Measurements from ENCODE around the gene CFAP45. TPM values are rescaled to one million over a fixed set of nuclear protein-coding genes. Genes with fewer than 3 reads are reported as not detected.

CFAP45 gene
- total and polyA plus RNA-seq, 5 experiments from 2014 or later: 0.33 to 1.5 (median 1.3) TPM; not detected in 2

- ATAC-seq (no peak), DNase-seq (peak in 1 of 10 donors; percentile 57)
- POLR2A ChIA-PET: interaction anchor here (4.6 kb wide), 1 partner anchor 10 kb away, joined by 22 read pairs; the partner anchor contains the start of gene TAGLN2
- Mint-ChIP-seq H3K4me3 (no peak overlapping the region), H3K27me3 (peaks cover 0 to 4% (median 3%) of the 10 kb centered on the region in 5 donors), H3K4me1 (peaks cover 5 to 36% (median 8%) of the 10 kb centered on the region in 4 donors), H3K36me3 (no peaks in the 10 kb centered on the region), H3K9me3 (no peaks in the 10 kb centered on the region), H3K27ac (peak overlapping the region in 2 of 10 donors; percentile 37 to 61)
Measured at GRCh38 chr1:159934136-159935039, 34.4 kb upstream of the CFAP45 start.

- no peak overlapping the region for H3K4me3 Mint-ChIP-seq
- H3K4me1 Mint-ChIP-seq: peaks cover 5 to 30% (median 8%) of the 10 kb centered on the region in 4 donors
- H3K27me3 Mint-ChIP-seq: peaks cover 0 to 4% (median 1%) of the 10 kb centered on the region in 5 donors
- H3K9me3 Mint-ChIP-seq: no peaks in the 10 kb centered on the region
- ATAC-seq (no peak), DNase-seq (no peak)
- POLR2A ChIA-PET: interaction anchor here (4.6 kb wide), 1 partner anchor 9 kb away, joined by 22 read pairs; the partner anchor contains the start of gene TAGLN2
- H3K27ac Mint-ChIP-seq: peak overlapping the region in 1 of 10 donors; percentile 35
- no peaks in the 10 kb centered on the region for H3K36me3 Mint-ChIP-seq
Measured at GRCh38 chr1:159933347-159933746, 33.4 kb upstream of the CFAP45 start.

DNA sequence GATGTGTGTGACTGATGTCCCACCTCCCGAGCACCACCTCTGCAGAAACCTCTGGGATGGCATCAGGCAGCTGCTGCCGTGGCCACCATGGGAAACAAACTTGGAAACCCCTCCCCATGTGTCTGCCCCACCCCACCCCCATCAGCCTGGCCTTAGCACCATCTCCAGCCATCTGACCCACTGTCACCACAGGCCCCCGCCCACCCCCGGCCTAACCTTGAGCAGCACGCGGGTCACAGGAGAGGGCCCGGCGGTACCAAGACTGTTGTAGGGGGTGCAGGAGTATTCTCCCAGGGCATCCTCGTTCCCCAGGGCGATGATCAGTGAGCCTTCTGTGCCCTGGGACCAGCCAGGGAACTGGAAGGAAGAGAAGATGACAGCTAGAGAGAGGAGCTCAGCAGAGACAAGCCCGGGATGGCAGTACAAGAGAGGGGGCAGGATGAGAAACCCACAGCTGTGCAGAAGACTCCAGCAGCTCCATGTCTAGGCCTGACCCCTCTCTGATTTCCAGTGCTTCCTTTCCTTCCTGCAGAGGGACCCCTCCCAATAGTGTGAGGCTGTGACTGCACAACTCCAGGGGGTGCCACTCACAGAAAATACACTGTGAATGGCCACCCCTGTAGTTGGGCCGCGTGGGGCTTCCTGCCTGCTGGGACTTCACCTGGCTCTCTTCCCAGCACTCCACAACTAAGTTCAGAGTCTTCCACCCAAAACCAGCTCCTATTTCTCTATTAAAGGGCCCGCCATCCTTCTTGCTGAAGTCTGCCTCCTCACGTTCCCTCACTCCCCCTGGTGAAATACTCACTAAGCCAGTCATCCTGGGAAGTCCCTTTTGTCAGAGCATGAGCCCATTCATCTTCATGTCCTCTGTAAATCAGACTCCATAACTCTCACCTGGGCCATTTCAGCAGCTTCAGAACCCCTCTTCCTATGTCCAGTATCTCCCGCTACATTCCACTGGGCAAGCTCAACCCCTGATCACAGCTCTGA lies 32.6 kb upstream of the CFAP45 start:
- Mint-ChIP-seq H3K9me3 (no peaks in the 10 kb centered on the region), H3K27me3 (peaks cover 0 to 4% (median 0%) of the 10 kb centered on the region in 5 donors), H3K27ac (peak overlapping the region in 3 of 10 donors; percentile 6 to 40 (median 35)), H3K4me1 (peaks cover 5 to 22% (median 8%) of the 10 kb centered on the region in 4 donors), H3K36me3 (no peaks in the 10 kb centered on the region), H3K4me3 (no peak overlapping the region)
- POLR2A ChIA-PET: interaction anchor here (0.6 to 4.6 kb wide), 2 partner anchors 8 to 9 kb away, joined by 3 to 22 read pairs; partner anchors contain the start of gene TAGLN2
- DNase-seq (peak in 1 of 10 donors; percentile 32), ATAC-seq (no peak)

DNA sequence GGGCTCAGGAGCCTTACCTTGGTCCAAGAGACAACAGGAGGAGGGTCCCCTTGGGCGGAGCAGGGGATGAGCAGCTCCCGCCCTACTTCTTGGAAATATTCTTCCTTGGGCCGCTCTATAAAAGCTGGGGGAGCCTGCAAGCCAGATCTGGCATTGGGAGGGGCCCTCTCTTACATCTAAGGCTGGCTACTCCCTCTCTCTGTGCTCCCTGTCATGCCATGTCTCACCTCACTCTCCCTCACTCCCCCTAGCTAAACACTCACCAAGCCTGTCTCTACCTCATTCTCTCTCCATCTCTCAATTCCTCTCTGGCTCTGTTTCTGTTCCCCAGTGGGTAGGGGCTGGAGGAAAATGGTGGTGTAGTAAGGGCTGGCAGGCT lies 31.8 kb upstream of the CFAP45 start:
- Mint-ChIP-seq H3K36me3 (no peaks in the 10 kb centered on the region), H3K27me3 (peaks cover 0 to 4% (median 0%) of the 10 kb centered on the region in 5 donors), H3K4me3 (no peak overlapping the region), H3K4me1 (peaks cover 7 to 15% (median 10%) of the 10 kb centered on the region in 4 donors), H3K27ac (peak overlapping the region in 2 of 10 donors; percentile 27 to 69), H3K9me3 (no peaks in the 10 kb centered on the region)
- DNase-seq: no peak
- ATAC-seq: no peak
- POLR2A ChIA-PET: no interaction called here

DNA sequence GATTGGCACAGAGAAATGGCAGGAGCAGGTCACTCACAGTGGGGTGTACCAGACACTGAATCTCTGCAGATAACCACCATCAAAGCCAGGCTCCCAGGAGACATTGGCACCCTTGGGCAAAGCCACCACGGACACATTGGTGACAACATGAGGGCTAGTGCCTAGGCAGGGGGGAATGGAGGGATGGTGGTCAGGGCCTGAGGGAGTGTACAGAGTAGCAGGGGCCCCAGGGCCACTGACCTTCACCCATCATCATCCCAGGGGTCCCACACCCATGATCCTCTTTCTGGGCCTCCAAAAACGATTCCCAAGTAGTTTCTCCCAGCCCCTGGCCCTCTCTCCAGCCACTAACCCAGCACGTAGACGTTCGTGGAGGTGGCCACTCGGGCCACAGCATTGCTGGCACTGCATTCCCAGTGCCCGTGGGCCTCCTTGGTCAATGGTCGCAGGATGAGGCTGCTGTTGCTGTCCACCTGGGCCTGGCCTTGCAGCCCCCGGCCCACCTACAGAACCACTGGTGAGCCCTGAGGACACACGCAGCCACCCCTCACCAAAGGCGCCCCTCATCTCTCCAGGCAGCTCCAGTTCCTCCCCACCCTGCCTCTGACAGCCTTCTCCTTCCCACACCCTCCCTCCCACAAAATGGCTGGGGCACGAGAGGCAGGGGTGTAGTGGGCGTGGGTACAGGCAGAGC lies 31.3 kb upstream of the CFAP45 start:
- no peak for ATAC-seq
- POLR2A ChIA-PET: no interaction called here
- H3K27me3 Mint-ChIP-seq: peaks cover 0 to 2% (median 0%) of the 10 kb centered on the region in 5 donors

DNA sequence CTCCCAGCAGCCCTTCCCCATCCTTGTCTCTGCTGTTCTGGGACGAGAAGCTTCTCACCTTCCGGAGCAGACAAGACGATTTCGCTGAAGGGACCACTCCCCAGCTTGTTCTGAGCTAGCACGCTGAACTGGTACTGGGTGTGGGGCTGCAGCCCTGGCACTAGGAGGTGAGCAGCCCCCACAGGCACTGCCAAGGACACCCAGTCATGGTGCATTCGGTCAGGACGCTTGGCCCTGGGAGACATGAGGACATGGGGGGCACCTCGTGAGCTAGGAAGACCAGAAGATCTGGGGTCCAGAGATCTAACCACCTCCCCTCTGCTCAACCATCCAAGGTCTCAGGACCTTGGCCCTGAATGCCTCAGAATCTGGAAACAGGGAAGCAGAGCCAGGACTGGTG lies 30.7 kb upstream of the CFAP45 start:
- POLR2A ChIA-PET: no interaction called here
- peak overlapping the region in 1 of 10 donors; percentile 78 for H3K27ac Mint-ChIP-seq
- H3K36me3 Mint-ChIP-seq: no peaks in the 10 kb centered on the region
- H3K9me3 Mint-ChIP-seq: no peaks in the 10 kb centered on the region
- DNase-seq (no peak), ATAC-seq (no peak)
- peak overlapping the region in 1 of 10 donors; percentile 62 for H3K4me3 Mint-ChIP-seq
- H3K4me1 Mint-ChIP-seq: peaks cover 10 to 16% (median 14%) of the 10 kb centered on the region in 4 donors
- H3K27me3 Mint-ChIP-seq: peaks cover 0 to 2% (median 0%) of the 10 kb centered on the region in 5 donors

More for the DNA sequence above, 31.3 kb upstream of the CFAP45 start:
- H3K36me3 Mint-ChIP-seq: no peaks in the 10 kb centered on the region
- no peaks in the 10 kb centered on the region for H3K9me3 Mint-ChIP-seq
- peaks cover 6 to 14% (median 11%) of the 10 kb centered on the region in 4 donors for H3K4me1 Mint-ChIP-seq
- DNase-seq: no peak
- no peak overlapping the region for H3K4me3 Mint-ChIP-seq
- H3K27ac Mint-ChIP-seq: peak overlapping the region in 1 of 10 donors; percentile 27

DNA sequence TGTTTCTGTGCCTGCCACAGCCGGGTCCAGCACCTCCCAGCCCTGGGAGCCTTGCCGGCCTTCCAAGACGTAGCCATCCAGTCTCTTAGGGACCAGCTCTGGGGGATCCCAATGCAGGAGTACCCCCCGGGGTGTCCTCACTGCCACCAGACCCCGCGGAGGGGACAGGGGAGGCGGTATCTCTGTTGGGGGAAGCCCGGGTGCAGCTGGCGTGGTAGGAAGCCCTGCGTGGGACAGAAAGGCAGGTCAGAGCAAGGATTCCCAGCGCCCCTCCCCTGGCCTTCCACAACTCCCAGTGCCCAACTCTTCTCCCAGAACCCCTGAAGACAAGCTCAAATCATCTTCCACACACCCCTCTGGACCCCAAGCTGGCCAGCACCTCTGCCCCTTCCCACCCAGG lies 30.3 kb upstream of the CFAP45 start:
- Mint-ChIP-seq H3K9me3 (no peaks in the 10 kb centered on the region), H3K27ac (peak overlapping the region in 2 of 10 donors; percentile 11 to 78), H3K4me3 (no peak overlapping the region), H3K27me3 (peaks cover 0 to 2% (median 0%) of the 10 kb centered on the region in 5 donors), H3K36me3 (peaks cover 0 to 2% (median 0%) of the 10 kb centered on the region in 3 donors), H3K4me1 (peaks cover 12 to 21% (median 14%) of the 10 kb centered on the region in 4 donors)
- no peak for ATAC-seq
- DNase-seq: no peak
- POLR2A ChIA-PET: no interaction called here

DNA sequence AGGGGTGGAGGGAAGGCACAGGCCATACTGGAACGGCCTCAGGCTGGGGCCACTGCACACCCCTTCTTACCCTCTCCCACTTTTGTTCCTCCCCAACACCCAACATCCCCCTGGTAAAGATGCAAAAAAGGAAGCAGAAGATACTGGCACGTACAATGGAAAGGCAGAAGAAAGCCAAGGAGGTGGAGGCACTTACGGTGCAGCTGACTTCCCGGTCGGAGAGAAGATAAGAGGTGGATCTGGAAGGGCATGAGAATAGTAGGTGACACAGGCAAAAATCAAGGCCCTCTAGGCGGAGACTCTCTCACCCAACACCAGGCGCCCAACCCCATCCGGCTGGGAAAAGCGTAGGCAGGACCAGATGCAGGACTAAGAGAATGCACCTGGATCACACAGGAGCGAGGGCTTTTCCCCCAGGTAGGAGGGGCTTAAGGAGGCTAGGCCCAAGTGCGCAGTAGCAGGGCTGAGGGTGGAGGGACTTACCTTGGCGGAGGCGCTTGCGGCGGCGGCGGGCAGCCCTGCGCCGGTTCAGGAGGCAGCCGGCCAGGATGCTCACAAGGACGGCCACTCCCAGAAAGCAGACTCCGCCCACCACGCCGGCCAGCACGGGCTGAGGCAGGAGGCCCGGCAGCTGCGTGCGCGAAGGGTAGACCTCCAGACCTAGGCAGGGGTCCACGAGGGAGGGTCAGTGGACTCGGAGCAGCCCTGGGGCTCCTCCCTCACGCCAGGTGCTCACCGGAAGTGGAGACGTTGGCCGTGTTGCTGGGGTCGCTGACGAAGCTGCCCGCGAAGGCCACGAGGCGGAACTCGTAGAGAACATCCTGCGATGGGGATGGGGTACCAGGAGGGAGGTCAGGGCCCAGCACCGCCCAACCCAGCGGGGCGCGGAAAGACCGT lies 29.4 kb upstream of the CFAP45 start:
- DNase-seq (no peak), ATAC-seq (no peak)
- peaks cover 0 to 2% (median 0%) of the 10 kb centered on the region in 3 donors for H3K36me3 Mint-ChIP-seq
- no peaks in the 10 kb centered on the region for H3K9me3 Mint-ChIP-seq
- POLR2A ChIA-PET: no interaction called here
- peaks cover 0 to 3% (median 0%) of the 10 kb centered on the region in 5 donors for H3K27me3 Mint-ChIP-seq
- no peak overlapping the region for H3K4me3 Mint-ChIP-seq
- H3K27ac Mint-ChIP-seq: peak overlapping the region in 3 of 10 donors; percentile 11 to 58 (median 45)
- peaks cover 13 to 23% (median 14%) of the 10 kb centered on the region in 4 donors for H3K4me1 Mint-ChIP-seq

DNA sequence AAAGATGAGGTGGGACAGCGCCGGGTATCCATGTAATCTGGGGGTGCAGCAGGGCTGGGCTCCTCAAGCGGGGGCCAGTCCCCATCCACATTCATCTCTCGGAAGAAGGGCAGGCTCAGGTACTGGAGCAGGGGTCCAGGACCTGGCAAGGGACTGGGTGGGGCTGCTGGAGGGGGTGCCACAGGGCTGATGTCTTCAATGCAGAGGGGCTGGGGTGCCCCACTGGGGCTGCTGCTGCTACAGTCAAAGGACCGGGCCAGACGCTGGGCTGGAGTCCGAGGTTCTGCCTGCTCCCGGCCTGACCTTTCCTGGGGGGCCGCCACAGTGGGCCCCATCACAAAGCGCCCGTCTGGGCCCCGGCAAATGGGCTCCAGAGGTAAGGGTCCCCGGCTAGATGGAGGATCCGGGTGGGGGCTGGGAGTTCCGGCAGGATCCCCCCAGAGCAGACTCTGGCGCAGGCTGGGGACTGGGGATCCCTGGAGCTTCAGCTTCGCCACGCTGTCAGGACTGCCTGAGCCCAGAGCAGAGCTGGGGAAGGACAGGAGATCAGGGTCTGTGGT lies 28.6 kb upstream of the CFAP45 start:
- peaks cover 0 to 7% (median 0%) of the 10 kb centered on the region in 5 donors for H3K27me3 Mint-ChIP-seq
- H3K4me1 Mint-ChIP-seq: peaks cover 16 to 29% (median 18%) of the 10 kb centered on the region in 4 donors
- H3K4me3 Mint-ChIP-seq: no peak overlapping the region
- ATAC-seq (no peak), DNase-seq (no peak)
- peaks cover 0 to 7% (median 0%) of the 10 kb centered on the region in 3 donors for H3K36me3 Mint-ChIP-seq
- POLR2A ChIA-PET: no interaction called here
- peak overlapping the region in 2 of 10 donors; percentile 45 to 56 for H3K27ac Mint-ChIP-seq
- peaks cover 0 to 2% (median 0%) of the 10 kb centered on the region in 9 donors for H3K9me3 Mint-ChIP-seq

DNA sequence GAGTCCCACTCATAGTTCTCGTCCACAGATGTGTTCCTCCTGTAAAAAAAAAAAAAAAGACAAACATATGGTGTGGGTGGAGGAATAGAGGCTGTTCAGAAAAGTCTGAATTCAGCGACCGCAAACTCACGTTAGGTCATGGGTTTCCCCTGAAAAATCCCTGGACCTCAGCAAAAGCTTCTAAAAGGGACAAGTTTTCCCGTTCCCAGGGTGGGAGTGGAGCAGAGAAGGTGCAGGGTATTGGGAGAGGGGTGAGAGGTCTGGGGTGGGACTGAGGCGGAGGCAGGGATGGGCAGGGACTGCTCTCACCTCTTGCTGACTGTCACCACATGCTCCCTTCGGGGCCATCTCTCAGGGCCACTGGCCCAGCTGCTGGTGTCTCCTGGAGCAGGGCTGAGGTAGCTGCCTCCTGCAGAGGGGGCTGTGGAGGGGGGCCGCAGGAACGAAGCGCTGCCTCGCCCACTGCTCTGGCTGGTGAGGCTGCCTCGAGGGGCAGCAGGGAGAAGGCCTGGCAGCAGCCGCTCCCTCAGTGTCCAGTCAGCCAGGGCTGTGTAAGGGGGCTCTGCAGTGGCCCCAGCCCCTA lies 28.0 kb upstream of the CFAP45 start:
- H3K36me3 Mint-ChIP-seq: peaks cover 0 to 7% (median 0%) of the 10 kb centered on the region in 3 donors

More for the DNA sequence above, 28.0 kb upstream of the CFAP45 start:
- DNase-seq (no peak), ATAC-seq (no peak)
- H3K27ac Mint-ChIP-seq: no peak overlapping the region
- no peak overlapping the region for H3K4me3 Mint-ChIP-seq
- H3K9me3 Mint-ChIP-seq: peaks cover 0 to 2% (median 0%) of the 10 kb centered on the region in 9 donors
- POLR2A ChIA-PET: interaction anchor here (1.2 kb wide), 1 partner anchor 19 kb away, joined by 3 read pairs; no protein-coding TSS in a partner anchor
- H3K4me1 Mint-ChIP-seq: peaks cover 21 to 35% (median 25%) of the 10 kb centered on the region in 4 donors
- H3K27me3 Mint-ChIP-seq: peaks cover 0 to 7% (median 0%) of the 10 kb centered on the region in 5 donors
